ENCODE results near the gene LRBA. TPM values are rescaled to one million over a fixed set of nuclear protein-coding genes. Genes with fewer than 3 reads are reported as not detected.

Gene LRBA
- total RNA-seq, 1 experiment from 2014 or later: 25.9 TPM

DNA sequence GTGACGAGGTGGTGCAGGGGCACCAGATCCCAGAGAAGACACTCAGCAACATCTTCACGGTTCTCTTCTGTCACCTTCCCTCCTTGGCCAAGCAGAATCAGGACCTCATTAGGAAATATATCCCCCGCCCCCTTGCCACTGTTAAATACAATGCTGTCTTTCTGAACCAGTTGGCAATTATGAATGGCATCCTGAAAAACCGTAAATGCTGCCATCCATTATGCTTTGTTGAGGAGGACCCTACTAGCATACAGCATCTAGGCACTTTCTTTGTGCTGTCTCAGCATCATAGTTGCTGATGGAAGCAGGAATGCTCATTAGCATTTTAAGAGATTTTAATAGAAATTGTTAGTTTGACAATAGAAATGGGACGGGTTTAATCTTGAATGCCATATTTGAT is 798.4 kb downstream of the LRBA start:
- DNase-seq (ENCODE audit: low spot score): no peak

DNA sequence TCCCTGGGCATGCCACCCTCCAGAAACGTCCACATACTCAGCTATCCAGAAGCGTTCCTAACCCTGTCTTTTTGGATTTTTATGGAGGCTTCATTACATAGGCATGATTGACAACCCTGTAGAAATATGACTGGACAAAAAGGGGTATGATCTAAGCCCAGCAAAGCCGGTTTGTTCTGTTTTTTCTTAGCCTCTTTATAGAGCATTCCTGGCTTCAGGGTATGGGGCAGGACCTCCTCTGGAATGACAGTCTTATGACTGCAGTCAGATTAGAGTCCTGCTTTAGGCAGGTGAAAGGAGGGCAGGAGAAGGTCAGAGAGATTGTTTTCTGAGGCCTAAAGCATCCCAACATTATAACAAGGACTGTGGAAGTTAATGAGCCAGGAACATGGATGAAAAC is 799.5 kb downstream of the LRBA start:
- no peak for DNase-seq (ENCODE audit: low spot score)

Other genes with a start within 250 kb of the LRBA start
- gene RPS3A, start 84.3 kb upstream of the LRBA start, total RNA-seq (2014; rRNA removed; shearing (Covaris generic)): 3,326 and 3,376 TPM in 2 replicates

Measured in A172 (cell line).